ENCODE results near the gene PAX3. TPM values are rescaled to one million over a fixed set of nuclear protein-coding genes. Genes with fewer than 3 reads are reported as not detected.

PAX3 gene
- total RNA-seq, 1 experiment from 2014 or later, result not detected

- Histone ChIP-seq H3K27me3 (ENCODE audit: low read length) (peaks cover 82% of the 10 kb centered on the region), H3K27ac (ENCODE audit: low read length) (no peak overlapping the region), H3K9ac (ENCODE audit: low read length) (no peak overlapping the region), H2AFZ (ENCODE audit: low read length) (no peak overlapping the region), H3K4me2 (ENCODE audit: low read length) (no peak overlapping the region), H3K4me1 (ENCODE audit: insufficient read depth, low read length) (no peaks in the 10 kb centered on the region), H3K79me2 (ENCODE audit: low read length) (no peaks in the 10 kb centered on the region), H3F3A (ENCODE audit: low read length, unreplicated experiment) (no peaks in the 10 kb centered on the region), H3K36me3 (ENCODE audit: low read depth, low read length) (no peaks in the 10 kb centered on the region), H3K4me3 (ENCODE audit: low read length) (no peak overlapping the region), H3K9me2 (replicated peaks; ENCODE audit: low read length) (no peaks in the 10 kb centered on the region), H3K9me3 (ENCODE audit: low read length) (no peaks in the 10 kb centered on the region), H4K20me1 (ENCODE audit: low read length) (no peaks in the 10 kb centered on the region)
- DNase-seq, result no peak
- intact Hi-C loops (cut with micrococcal nuclease), result no loop called here
- TF ChIP-seq EZH2 (IDR thresholded peaks at IDR 0.05; ENCODE audit: low read length, unreplicated experiment), result no peak
- TF ChIP-seq EZH2phosphoT487 (IDR thresholded peaks at IDR 0.05; ENCODE audit: borderline replicate concordance, low read length), result no peak
- TF ChIP-seq CTCF (conservative IDR thresholded peaks at IDR 0.05; ENCODE audit: low read depth, low read length), result no peak
- POLR2A ChIA-PET (ENCODE audit: unreplicated experiment), result no interaction called here
- CTCF ChIA-PET, result no interaction called here
- no peak for ATAC-seq
- BruUV-seq (replicated peaks), result no TSS peak
These were observed 2.4 kb upstream of the PAX3 start for GRCh38 chr2:222301053-222301795.

GRCh38 chr2:222300726-222301052 is 1.9 kb upstream of the PAX3 start:
- Histone ChIP-seq H3K9me2 (replicated peaks; ENCODE audit: low read length) (no peaks in the 10 kb centered on the region), H3K4me1 (ENCODE audit: insufficient read depth, low read length) (no peaks in the 10 kb centered on the region), H3K79me2 (ENCODE audit: low read length) (no peaks in the 10 kb centered on the region), H3K27ac (ENCODE audit: low read length) (no peak overlapping the region), H3K27me3 (ENCODE audit: low read length) (peaks cover 82% of the 10 kb centered on the region), H3K4me3 (ENCODE audit: low read length) (no peak overlapping the region), H2AFZ (ENCODE audit: low read length) (no peak overlapping the region), H3K4me2 (ENCODE audit: low read length) (no peak overlapping the region), H3F3A (ENCODE audit: low read length, unreplicated experiment) (no peaks in the 10 kb centered on the region), H3K9me3 (ENCODE audit: low read length) (no peaks in the 10 kb centered on the region), H3K36me3 (ENCODE audit: low read depth, low read length) (no peaks in the 10 kb centered on the region), H3K9ac (ENCODE audit: low read length) (no peak overlapping the region), H4K20me1 (ENCODE audit: low read length) (no peaks in the 10 kb centered on the region)
- TF ChIP-seq EZH2phosphoT487 (IDR thresholded peaks at IDR 0.05; ENCODE audit: borderline replicate concordance, low read length) (no peak), EZH2 (IDR thresholded peaks at IDR 0.05; ENCODE audit: low read length, unreplicated experiment) (no peak), CTCF (conservative IDR thresholded peaks at IDR 0.05; ENCODE audit: low read depth, low read length) (no peak)
- CTCF ChIA-PET, result no interaction called here
- no peak for ATAC-seq
- no peak for DNase-seq
- BruUV-seq (replicated peaks), result no TSS peak
- intact Hi-C loops (cut with micrococcal nuclease), result no loop called here
- POLR2A ChIA-PET (ENCODE audit: unreplicated experiment), result no interaction called here

GRCh38 chr2:222299906-222300725 is 1.3 kb upstream of the PAX3 start:
- Histone ChIP-seq H3K9me3 (ENCODE audit: low read length) (no peaks in the 10 kb centered on the region), H3K36me3 (ENCODE audit: low read depth, low read length) (no peaks in the 10 kb centered on the region), H3K27me3 (ENCODE audit: low read length) (peaks cover 82% of the 10 kb centered on the region), H3K9ac (ENCODE audit: low read length) (no peak overlapping the region), H3K4me2 (ENCODE audit: low read length) (no peak overlapping the region), H4K20me1 (ENCODE audit: low read length) (no peaks in the 10 kb centered on the region), H3K79me2 (ENCODE audit: low read length) (no peaks in the 10 kb centered on the region), H2AFZ (ENCODE audit: low read length) (no peak overlapping the region), H3K4me1 (ENCODE audit: insufficient read depth, low read length) (no peaks in the 10 kb centered on the region), H3K9me2 (replicated peaks; ENCODE audit: low read length) (no peaks in the 10 kb centered on the region), H3K4me3 (ENCODE audit: low read length) (no peak overlapping the region), H3F3A (ENCODE audit: low read length, unreplicated experiment) (no peaks in the 10 kb centered on the region), H3K27ac (ENCODE audit: low read length) (no peak overlapping the region)
- DNase-seq (no peak), ATAC-seq (no peak)
- intact Hi-C loops (cut with micrococcal nuclease), result no loop called here
- TF ChIP-seq EZH2 (IDR thresholded peaks at IDR 0.05; ENCODE audit: low read length, unreplicated experiment) (no peak), CTCF (conservative IDR thresholded peaks at IDR 0.05; ENCODE audit: low read depth, low read length) (no peak), EZH2phosphoT487 (IDR thresholded peaks at IDR 0.05; ENCODE audit: borderline replicate concordance, low read length) (no peak)
- BruUV-seq (replicated peaks), result no TSS peak
- CTCF ChIA-PET, result no interaction called here
- POLR2A ChIA-PET (ENCODE audit: unreplicated experiment), result no interaction called here
